GM18498 (cell line): Measurements from ENCODE around the gene CCNF.

Source experiments
- ATAC-seq: cut with Tn5 transposase; IDR thresholded peaks from one replicate; pipeline ENCODE4 v1.9.1; 2021; ENCODE audit warnings: mild to moderate bottlenecking, moderate library complexity; ENCODE audit not compliant: unreplicated experiment

Gene CCNF

GRCh38 chr16:2499890-2500429, 70.7 kb downstream of the CCNF start:
- ATAC-seq = no peak

DNA sequence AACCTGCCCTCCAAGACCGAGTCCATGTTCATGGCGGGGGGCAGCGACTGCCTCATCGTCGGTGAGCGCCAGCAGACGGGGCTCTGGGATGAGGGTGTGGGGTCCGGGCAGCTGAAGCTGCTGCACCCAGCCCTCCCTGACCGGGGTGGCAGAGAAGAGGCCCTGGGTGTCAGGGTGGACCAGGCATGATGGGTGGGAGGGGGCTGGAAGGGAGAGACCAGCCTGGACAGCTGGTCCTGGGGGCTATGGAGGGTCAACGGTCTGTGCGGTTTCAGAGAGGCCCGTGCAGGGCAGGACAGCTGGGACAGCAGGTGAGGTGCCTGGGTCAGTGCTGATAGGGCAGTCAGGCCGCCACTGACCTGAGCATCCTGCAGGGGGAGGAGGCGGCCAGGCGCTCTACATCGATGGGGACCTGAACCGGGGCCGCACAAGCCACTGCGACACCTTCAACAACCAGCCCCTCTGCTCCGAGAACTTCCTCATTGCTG, 71.2 kb downstream of the CCNF start:
- no peak for ATAC-seq

GRCh38 chr16:2500918-2501750, 71.9 kb downstream of the CCNF start:
- peak; percentile 63 for ATAC-seq

GRCh38 chr16:2501946-2502895, 73.0 kb downstream of the CCNF start:
- ATAC-seq = no peak

DNA sequence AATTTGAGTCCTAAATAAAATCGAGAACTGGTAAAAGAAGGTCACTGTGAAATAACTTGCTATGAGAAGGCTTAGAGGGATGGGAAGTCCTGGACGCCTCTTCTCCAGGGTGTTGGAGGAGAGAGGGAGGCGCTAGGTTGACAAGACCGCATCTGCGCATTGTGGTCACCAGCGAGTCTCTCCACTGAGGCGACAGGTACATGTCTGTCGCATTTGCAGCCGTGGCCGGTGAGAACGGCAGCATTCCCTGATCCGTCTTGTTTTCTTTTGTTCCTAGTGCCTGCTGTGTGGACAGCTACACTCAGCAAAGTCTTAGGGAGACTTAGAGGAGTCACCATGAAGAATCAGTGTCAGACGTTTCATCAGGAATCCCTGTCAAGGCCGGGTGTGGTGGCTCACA, 76.4 kb downstream of the CCNF start:
- no peak for ATAC-seq

- ATAC-seq = peak; percentile 65
These were observed 77.9 kb downstream of the CCNF start for GRCh38 chr16:2507052-2507659.

- peak; percentile 5 for ATAC-seq
These were observed 78.4 kb downstream of the CCNF start for GRCh38 chr16:2507665-2508064.
